Uterus (tissue), 2 donors: ENCODE results near the gene ASCC3.

Source experiments
- POLR2A ChIP-seq, 2 donors: fragments of 450-650 bp; IDR thresholded peaks; one replicate each; pipeline ENCODE4 v1.6.1; 2016; ENCODE audit warnings: antibody characterized with exemption in 2 of 2, mild to moderate bottlenecking in 1 of 2, moderate library complexity in 1 of 2
- TF ChIP-seq, protein P1 (sequence below), 4 experiments: fragments of 200-600 bp in 2 of 4; fragments of 450-650 bp in 2 of 4; sonication (generic) in 2 of 4; IDR thresholded peaks; one replicate each; pipeline ENCODE4 v1.5.1; 2016 to 2019; ENCODE audit warnings: antibody characterized with exemption in 4 of 4, mild to moderate bottlenecking in 2 of 4, moderate library complexity in 1 of 4

DNA sequence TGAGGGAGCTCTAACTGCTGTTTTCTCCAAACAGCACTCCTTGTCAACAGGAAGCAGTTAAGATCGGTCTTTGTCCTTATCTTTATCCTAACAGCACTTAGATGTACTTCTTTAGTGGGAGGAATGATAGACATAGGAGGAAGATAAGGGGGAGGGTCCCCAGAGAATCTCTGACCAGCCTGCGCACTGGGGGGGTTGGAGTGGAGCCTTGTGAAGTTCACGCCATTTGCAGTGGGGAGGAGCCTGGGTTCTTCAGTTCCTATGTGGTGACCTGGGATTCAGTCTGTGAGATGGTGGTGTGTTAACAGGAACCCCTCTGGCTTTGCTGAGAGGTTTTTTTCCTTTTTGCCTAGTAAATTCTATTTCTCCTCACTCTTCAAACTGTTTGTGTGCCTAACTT is 18.1 kb upstream of the ASCC3 start:
- TF ChIP-seq, protein P1, sequence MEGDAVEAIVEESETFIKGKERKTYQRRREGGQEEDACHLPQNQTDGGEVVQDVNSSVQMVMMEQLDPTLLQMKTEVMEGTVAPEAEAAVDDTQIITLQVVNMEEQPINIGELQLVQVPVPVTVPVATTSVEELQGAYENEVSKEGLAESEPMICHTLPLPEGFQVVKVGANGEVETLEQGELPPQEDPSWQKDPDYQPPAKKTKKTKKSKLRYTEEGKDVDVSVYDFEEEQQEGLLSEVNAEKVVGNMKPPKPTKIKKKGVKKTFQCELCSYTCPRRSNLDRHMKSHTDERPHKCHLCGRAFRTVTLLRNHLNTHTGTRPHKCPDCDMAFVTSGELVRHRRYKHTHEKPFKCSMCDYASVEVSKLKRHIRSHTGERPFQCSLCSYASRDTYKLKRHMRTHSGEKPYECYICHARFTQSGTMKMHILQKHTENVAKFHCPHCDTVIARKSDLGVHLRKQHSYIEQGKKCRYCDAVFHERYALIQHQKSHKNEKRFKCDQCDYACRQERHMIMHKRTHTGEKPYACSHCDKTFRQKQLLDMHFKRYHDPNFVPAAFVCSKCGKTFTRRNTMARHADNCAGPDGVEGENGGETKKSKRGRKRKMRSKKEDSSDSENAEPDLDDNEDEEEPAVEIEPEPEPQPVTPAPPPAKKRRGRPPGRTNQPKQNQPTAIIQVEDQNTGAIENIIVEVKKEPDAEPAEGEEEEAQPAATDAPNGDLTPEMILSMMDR (IDR thresholded peaks at IDR 0.05): no peak
- TF ChIP-seq POLR2A (IDR thresholded peaks at IDR 0.05): no peak
